GM21526 (cell line): ENCODE data around the gene PARP14.
"Not testable (repeated sequence)": the region's sequence is repeated elsewhere in the genome, so short reads cannot be mapped to it uniquely, and the experiment has no call there.

Experiments
- ATAC-seq: cut with Tn5 transposase; IDR thresholded peaks from one replicate; pipeline ENCODE4 v1.9.1; 2021; ENCODE audit warnings: moderate library complexity; ENCODE audit not compliant: unreplicated experiment, low FRiP score

PARP14 gene

GRCh38 chr3:122680475-122681283 lies at the start of gene PARP14:
Gene PARP14, plus strand, starts transcription at chr3:122680839. Its CDS starts 45 bp downstream, at chr3:122680884.
- no peak for ATAC-seq

GRCh38 chr3:122635789-122636188 lies 44.9 kb upstream of the PARP14 start:
- no peak for ATAC-seq

GRCh38 chr3:122636697-122637096 lies 43.9 kb upstream of the PARP14 start:
- no peak for ATAC-seq

GRCh38 chr3:122640437-122640999 lies 40.1 kb upstream of the PARP14 start:
- no peak for ATAC-seq

- ATAC-seq = peak; percentile 47
Measured at GRCh38 chr3:122642935-122643334, 37.7 kb upstream of the PARP14 start.

- peak; percentile 53 for ATAC-seq
Measured at GRCh38 chr3:122646146-122646988, 34.3 kb upstream of the PARP14 start.

GRCh38 chr3:122651233-122651907 lies 29.3 kb upstream of the PARP14 start:
- not testable (repeated sequence) for ATAC-seq

- not testable (repeated sequence) for ATAC-seq
Measured at GRCh38 chr3:122651962-122652361, 28.7 kb upstream of the PARP14 start.

GRCh38 chr3:122658336-122658735 lies 22.3 kb upstream of the PARP14 start:
- ATAC-seq = not testable (repeated sequence)

GRCh38 chr3:122660297-122660974 lies 20.2 kb upstream of the PARP14 start:
- ATAC-seq = no peak

- ATAC-seq = no peak
Measured at GRCh38 chr3:122661633-122662032, 19.0 kb upstream of the PARP14 start.

- no peak for ATAC-seq
Measured at GRCh38 chr3:122662505-122662904, 18.1 kb upstream of the PARP14 start.

- ATAC-seq = no peak
Measured at GRCh38 chr3:122665226-122665786, 15.3 kb upstream of the PARP14 start.

GRCh38 chr3:122665881-122666280 lies 14.8 kb upstream of the PARP14 start:
- ATAC-seq = no peak

GRCh38 chr3:122668930-122669730 lies 11.5 kb upstream of the PARP14 start:
- no peak for ATAC-seq

- ATAC-seq = no peak
Measured at GRCh38 chr3:122671553-122671952, 9.1 kb upstream of the PARP14 start.

GRCh38 chr3:122674339-122674738 lies 6.3 kb upstream of the PARP14 start:
- no peak for ATAC-seq

- ATAC-seq = no peak
Measured at GRCh38 chr3:122676759-122677158, 3.9 kb upstream of the PARP14 start.

- no peak for ATAC-seq
Measured at GRCh38 chr3:122677216-122677615, 3.4 kb upstream of the PARP14 start.
